ENCODE measurements around the gene CYS1.
A peak's percentile ranks its signal among the peaks of the same experiment; 100 is the strongest.
"Not testable (repeated sequence)": the region's sequence is repeated elsewhere in the genome, so short reads cannot be mapped to it uniquely, and the experiment has no call there.

The CYS1 gene

DNA sequence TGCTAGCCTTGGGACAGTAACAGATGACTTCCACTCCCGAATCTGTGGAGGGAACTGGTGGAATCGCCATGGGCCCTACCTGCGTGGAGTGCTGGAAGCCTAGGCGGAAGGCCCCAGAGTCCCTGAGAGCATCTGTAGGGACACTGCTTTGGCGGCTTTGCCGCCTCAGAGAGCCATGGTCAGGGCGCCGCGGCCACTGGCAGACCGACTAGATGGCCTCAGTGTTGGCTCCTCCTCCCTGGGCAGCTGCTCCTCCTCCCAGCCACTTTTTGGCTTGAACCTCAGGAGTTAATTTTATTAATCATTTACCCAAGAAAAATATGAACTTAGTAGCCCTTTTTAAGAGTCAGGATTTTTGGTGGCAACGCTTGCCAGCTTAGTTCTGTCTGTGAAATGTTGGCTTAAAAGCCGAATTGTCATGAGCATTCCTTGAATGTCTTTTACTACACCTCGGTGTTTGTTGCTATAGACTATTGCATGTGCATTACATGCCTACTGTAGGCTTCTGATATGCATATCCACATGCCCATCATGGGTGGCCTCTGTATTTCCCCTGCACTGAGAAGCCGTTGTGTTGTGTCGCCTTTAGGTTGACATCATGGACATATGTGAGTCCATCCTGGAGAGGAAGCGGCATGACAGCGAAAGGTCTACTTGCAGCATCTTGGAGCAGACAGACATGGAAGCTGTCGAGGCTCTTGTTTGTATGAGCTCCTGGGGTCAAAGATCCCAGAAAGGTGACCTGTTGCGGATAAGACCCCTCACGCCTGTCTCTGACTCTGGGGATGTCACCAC, 34.5 kb downstream of the CYS1 start:
- no peak for DNase-seq

DNA sequence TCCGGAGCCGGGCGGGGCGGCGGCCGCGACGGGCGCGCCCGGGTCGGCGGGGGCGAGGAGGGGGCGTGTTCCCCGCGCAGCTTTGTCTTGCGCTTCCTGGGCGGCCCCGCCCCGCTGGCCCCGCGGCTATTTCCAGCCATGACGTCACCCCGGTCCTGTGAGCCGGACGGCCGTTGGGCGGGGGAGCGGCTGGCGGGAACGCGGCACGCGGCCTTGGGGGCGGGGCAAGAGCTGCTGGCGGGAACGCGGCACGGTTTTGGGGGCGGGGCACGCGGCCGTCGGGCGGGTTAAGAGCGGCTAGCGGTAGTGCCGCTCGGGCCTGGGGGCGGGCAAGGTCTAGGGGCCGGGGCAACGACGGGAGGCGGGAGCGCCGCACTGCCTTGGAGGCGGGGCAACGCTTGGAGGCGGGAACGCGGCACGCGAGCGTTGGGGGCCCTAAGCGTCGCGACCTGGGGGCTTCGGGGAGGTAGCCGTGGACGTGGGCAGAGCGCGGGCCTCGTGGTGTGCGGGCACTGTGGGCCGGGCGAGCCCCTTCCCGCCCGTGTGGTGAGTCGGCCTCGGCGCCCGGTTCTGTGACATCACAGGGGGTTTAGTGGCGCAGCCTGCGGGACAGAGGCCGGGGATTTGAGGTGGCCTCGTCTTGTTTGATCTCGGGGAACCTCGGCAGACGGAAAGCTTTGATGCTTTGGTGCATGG, 36.2 kb downstream of the CYS1 start:
- peak; percentile 89 for DNase-seq

DNA sequence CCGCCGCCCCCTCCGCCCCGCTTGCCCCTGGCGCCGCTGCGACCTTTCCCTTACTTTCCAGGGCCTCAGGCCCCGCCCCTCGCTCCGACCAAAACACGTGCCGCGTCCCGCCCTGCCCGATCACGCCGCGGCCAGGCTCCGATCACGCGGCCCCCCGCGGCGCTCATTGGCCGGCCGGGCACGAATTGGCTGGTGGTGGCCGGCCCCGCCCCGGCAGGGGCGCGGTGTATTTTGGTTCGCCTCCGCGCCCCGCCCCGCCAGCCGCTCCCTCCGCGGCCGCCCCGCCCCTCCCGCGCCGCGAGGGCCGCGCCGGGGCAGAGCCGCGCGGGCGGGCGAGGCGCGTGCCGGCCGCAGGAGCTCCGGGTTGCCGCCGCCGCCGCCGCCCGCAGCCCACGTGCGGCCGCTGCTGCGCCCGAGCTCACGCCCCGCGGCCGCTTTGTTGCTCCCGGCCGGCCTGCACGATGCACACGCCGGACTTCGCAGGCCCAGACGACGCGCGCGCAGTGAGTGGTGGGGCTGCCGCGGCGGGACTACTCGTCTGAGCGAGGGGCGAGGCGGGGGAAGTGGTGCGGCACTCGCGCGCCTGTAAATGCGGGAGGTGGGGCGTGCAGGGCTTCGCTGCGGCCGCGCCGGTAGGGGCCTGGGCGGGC, 36.8 kb downstream of the CYS1 start, which contains the start of gene KLF11:
Gene KLF11, plus strand, starts transcription at position 295 of the 650 bp plus-strand sequence. Its CDS starts 167 bp downstream, at position 462.
- peak; percentile 74 for DNase-seq

DNA sequence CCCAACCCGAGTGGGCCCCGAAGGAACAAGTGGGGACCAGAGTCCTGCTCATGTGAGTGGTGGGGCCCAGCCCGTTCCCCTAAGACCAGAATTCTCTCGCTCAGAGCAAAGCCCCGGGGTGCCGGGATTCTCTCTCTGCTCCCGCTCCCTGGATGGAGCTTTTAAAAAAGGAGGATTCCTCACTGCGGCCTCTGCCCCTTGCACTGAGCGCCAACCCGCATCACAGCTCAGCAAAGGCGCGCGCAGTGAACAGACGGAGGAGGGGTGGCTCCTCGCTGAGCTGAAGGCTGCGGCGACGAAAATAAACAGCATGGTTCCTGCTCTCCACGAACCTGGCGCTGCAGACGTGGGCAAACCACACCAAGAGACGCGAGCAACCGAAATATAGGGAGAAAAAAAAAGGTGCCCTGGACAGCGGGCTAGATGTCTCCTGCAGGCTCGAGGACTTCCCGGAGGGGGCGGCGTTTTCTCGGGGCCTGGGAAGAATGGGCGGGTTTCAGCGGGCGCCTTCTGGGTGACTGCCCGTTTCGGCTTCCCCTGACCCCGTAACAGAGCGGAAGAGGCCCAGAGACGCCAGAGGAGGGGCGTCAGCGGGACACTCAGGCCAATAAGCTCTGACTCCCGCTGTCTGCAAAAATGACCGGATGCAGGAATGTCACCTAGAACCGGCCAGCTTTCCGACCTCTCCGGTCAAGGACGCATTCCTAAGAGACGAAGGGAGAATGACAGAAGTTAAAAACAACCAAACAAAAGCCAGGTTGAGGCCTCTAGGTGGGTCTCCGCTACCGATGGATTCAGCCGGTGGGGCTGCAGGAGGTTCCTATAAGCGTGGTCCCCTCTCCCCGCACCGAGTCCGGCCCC, 37.7 kb downstream of the CYS1 start:
- DNase-seq = peak; percentile 16

DNA sequence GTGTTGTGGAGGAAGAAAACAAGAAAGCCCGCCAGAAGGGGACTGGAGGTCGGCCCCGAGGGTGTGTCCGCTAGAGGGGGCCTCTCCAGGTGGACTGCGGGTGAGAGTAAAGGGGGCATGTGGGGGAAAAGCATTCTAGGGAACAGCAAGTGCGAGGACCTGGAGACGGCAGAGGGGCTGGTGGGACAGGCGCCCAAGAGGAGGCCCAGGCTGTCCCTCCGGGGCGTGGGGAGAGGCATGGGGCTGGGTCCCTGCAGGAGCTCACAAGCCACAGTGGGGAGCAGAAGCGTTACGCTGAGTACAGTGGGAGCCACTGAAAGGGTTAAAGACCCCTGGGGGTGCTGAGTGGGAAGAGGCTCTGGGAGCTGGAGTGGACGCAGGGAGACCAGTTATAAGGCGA, 38.5 kb downstream of the CYS1 start:
- no peak for DNase-seq

DNA sequence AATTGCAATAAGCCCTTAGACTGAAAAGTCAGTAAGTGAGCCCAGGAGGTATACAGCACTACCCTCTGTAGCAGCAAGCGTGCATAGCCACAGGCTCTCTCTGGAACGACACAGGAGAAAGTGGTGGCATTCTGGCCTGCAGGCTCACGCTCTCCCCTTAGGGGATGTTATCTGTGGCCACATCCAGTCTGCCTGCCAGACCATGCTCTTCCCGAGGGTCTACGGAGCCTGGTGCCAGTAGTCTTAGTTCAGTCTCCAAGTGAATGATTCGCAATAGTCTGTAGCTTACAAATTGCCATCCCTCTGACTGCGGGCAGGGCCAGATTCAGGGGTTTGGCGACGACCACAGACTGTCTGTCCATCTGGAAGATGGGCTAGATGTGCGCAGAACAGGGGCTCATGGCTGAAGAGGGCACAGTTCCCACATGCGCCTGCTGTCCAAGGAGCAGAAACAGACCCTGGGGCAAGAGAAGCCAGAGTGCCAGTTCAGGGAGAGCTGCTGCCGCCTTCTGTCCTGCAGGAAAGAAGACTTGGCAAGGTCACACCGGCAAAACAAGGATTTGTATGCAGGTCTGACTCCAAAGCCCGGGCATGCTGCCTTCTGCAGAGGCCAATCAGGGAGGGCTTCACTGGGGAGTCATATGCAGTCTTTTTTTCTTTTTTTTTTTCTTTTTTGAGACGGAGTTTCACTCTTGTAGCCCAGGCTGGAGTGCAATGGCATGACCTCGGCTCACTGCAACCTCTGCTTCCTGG, 40.4 kb downstream of the CYS1 start:
- DNase-seq = no peak

DNA sequence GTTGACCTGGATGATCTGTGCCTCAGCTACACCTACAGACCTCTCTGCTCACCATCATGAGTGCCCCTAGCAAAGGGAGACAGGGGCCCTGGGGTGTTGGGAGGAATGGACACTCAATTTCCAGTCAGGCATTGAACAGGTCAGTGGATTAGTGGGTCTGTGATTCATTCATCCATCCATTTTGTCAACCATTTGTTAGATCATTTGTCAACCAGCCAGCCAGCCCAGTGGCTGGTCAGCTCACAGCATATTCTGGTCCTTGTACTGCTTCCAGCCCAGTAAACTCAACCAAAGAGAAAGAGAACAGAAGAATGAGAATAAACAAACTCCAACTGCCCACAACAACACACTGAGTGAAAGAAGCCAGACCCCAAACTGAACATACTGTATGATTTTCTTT, 41.5 kb downstream of the CYS1 start:
- no peak for DNase-seq

DNA sequence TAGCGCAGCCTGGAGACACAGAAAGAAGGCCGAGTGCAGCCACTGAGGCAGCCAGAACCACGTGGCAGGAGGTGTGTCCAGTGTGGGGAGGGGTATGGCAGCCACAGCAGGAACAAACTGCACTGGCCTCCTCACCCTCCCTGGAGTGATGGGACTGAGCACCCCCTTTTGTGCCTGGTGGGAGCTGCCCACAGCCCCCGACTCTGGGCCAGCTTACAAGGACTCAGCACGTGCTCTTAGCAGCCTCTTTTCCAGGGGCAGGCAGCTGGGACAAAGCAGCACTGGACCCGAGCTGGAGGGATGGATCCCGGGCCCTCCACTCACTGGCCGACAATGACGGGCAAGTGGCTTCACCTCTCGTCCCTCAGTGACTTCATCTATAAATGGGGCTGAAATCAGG, 42.1 kb downstream of the CYS1 start:
- DNase-seq = no peak

DNA sequence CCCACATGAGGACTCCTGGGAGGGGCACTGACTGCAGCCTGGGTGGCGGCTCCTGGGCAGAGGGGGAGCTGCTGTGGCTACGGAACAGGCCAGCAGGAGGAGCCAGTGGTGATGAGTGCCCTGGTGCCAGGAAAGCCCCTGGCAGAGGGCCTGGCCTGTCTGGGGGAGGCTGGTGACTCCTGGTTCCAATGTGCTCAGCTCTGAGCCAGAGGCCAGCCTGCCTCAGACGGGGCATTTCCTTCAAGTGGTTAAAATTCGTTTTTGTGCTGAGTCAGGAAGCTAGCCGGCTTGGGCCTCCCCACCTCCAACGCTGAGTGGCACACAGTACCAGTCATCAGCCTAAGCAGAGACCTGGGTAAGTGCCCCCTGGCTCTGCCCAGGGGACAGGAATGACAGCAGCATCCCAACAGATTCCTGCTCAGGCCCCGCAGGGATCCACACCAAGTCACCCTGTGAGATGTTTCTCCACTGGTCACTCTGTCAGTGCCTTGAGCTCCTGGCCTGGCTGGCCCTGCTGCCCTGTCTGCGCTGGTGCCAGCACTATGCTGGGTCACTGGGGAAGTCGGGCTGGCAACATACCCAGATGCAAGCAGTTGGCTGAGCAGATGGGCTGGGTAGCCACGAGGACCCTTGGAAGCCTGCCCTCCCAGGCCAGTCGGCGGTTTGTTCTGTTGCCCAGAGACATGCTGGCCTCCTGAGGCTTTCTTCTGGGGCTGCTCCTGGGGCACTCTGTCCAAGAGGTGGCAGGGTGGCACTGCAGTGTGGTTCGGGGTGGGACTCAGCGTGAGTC, 43.9 kb downstream of the CYS1 start:
- no peak for DNase-seq

DNA sequence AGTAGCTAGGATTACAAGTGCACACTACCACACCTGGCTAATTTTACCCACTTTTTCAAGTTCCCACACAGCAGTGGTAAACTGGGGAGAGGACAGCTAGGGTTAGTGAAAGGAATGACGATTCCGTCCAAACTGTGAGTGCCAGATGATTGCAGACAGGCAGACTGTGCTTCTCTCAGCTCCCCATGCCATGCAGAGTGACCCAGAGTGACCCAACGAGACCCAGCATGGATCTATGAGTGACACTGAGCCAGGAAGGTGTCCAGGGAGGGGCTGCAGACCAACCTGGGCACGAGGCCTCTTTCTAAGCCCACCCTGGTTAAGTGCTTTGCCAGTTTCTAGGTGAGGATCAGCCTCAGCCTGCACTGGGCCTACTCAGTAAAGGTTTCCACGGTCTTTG, 44.6 kb downstream of the CYS1 start:
- DNase-seq = no peak

DNA sequence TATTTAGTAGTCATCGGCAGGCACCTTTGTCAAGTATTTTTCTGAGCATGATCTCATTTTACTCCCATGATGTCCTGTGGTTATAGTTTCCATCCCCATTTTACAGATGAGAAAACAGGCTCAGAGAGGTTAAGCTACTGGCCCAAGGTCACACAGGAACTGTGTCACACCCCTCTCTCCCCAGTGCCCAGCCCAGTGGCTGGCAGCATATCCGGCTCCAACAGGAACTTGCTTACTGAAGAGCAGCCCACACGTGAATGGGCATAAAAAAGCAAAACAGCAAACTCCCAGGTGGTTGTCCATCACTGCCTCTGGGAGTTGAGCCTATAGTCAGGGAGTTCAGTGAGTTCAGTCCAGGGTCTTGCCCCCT, 45.2 kb downstream of the CYS1 start:
- no peak for DNase-seq

DNA sequence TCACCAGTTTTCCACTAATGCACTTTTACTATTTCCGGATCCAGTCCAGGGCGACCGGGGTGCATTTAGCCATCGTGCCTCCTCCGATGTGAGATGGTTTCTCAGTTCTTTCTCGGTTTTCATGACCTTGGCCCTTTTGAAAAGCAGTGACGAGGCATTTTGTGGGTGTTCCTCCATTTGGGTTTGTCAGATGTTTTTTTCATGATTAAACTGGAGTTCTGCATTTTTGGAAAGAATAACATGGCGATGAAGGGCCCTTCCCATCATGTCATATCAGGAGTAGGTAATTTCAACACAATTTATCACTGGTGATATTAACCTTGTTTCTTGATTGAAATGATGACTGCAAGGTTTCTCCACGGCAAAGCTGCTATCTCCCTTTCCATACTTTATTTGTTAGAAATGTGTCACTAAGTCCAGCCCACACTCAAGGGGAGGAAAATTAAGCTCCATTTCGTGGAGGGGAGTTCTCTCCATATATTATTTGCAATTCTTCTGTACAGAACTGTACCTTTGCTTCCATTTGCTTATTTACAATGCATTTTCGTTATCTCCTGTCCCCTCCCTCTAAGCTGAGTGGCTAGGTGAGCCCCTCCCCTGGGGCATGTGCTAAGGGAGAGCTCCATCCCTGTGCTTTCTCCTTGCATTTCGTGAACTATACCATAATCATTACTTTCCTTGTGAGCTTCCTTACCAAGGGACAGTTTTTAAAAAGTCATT, 45.7 kb downstream of the CYS1 start:
- no peak for DNase-seq

DNA sequence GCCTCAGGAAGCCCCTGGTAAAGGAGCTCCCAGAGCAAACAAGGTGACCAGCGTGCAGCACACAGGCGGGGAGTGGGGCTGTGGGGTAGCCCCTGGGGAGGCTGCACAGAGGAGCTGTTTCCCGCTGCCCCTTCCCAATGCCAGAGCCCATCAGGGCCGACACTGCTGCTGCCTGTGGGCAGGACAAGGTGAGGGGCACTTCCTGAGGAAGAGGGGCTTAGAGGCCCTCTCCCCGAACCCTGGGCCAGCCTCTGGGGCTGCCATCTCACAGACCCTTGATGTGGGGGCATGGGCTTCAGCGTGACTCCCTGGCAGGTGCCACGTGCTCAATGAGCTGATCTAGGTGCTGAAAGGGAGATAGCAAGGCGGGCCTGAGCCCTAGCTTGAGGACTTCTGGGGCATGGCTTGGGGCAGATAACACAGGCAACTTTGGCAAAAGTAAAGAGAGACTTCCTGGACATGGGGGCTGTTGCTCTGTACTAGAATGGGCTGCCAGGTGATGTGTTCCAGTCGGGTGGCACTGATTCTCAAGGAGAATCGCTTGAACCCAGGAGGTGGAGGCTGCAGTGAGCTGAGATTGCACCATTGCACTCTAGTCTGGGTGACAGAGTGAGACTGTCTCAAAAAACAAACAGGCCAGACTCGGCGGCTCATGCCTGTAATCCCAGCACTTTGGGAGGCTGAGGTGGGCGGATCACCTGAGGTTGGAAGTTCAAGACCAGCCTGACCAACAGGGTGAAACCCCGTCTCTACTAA, 46.8 kb downstream of the CYS1 start:
- DNase-seq = no peak

DNA sequence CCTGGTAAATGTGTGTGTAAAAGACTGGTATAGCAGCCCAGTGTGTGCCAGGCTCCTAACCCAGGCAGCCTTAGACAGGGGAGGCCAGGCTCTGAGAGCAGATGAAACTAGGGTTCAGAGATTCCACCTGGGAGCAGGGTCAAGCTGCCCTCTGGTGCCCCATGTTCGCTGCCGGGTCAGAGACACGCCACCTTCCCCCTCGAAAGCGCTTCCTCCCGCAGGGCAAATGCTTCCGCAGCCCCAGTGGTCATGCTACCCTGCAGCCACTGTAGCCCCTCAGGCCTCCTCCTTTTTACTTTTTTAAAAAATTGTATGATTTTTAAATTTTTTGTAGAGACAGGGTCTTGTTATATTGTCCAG, 47.5 kb downstream of the CYS1 start:
- no peak for DNase-seq

DNA sequence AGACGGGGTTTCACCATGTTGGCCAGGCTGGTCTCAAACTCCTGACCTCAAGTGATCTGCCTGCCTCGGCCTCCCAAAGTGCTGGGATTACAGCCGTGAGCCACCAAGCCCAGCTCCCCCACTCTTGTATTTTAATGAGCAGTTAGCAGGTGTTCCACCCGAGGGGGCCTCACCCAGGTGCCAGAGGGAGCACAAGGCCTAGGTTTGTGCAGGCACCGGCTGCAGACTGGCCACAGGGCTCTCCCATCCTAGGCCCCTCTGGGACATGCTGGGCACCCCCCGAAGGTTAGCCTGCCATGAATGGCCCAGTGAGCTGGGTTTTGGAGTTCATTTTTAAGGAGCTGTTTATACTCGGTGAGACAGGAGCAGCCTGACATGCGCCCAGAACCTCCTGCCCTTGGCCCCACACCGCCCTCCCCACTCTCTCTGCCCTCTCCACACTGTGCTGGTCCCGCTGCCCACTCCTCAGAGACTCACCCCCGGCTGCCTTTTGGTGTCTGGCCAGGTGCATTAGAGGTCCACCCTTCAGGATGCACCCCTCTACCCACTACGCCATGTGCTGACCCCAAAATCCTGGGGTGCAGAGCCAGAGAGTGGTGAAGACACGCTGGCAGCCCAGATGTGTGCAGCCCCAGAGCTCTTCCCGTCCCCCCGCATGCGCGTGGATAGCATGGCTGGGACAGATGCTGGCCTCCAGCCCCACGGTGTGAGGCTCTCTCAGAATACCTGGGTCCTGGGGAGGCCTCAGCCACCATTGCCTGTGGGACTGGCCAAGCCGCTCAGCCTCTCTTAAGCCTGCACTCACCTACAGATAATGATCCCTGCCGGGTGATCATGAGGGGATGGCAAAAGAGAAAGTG, 48.1 kb downstream of the CYS1 start:
- no peak for DNase-seq

DNA sequence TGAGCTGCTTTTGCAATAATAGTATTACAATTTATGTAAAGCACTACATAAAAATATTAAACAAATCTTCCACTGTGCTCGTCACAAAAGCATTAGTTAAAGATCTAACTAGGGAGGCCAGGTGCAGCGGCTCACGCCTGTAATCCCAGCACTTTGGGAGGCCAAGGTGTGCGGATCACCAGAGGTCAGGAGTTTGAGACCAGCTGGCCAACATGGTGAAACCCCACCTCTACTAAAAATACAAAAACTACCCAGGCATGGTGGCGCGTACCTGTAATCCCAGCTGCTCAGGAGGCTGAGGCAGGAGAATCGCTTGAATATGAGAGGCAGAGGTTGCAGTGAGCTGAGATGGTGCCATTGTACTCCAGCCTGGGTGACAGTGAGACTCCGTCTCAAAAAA, 49.4 kb downstream of the CYS1 start:
- DNase-seq = not testable (repeated sequence)

DNA sequence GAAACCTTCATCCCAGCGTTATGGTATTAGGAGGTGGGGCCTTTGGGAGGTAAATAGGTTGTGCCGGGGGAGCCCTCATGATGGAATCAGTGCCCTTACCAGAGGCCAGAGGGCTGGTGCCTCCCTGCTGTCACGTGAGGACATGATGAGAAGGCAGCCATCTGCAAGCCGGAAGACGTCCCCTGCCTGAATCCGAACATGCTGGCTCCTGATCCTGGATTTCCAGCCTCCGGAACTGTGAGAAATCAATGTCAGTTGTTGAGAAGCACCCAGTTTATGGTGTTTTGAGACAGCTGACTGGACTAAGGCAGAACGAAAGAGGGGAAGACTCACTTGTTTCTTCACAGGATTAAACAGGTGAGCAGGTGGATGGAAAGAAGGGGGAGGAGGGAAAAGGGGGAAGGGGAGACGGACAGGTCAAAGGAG, 49.9 kb downstream of the CYS1 start:
- no peak for DNase-seq

DNA sequence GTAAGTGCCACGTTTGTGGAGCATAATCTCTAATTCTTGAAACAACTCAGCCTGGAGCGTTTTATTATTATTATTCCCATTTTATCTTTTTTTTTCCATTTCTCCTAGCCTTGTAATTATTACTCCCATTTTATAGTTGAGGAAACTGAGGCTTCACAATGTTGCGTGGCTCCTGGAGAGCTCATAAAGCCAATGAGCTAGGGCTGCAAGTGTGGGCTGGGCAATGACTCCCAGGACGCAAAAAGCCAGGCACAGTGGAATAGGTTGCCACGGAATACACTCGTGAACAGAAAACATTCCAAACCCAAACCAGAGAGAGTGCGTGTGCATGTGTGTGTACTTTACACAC, 50.4 kb downstream of the CYS1 start:
- no peak for DNase-seq
